Activated B cell treated with CpG ODN at 0.5 μM for 24 hours (primary cell): ENCODE results near the gene BCL3. TPM values are rescaled to one million over a fixed set of nuclear protein-coding genes. Genes with fewer than 3 reads are reported as not detected.

Experiments
- ATAC-seq: fragments of 200-7000 bp; cut with Tn5 transposase; one replicate; pipeline ENCODE4 v1.10.0; 2021; ENCODE audit warnings: low read depth, mild to moderate bottlenecking, moderate library complexity
- CTCF ChIA-PET: fragments of 350-600 bp; sonication (Branson Sonifier 250); formaldehyde crosslinking; loops from one replicate; lab custom pipeline; 2021; ENCODE audit warnings: antibody characterized with exemption; lab: Charles Lee
- POLR2A ChIA-PET: fragments of 350-600 bp; sonication (Branson Sonifier 250); formaldehyde crosslinking; loops from one replicate; lab custom pipeline; 2021; ENCODE audit warnings: antibody characterized with exemption; lab: Charles Lee
- DNase-seq: peaks from one replicate; pipeline ENCODE4 v3.0.0; 2022
- H3K27ac Mint-ChIP-seq: one replicate; pipeline ENCODE4 v1.8.0; 2020; ENCODE audit warnings: mixed read lengths
- H3K27me3 Mint-ChIP-seq: one replicate; pipeline ENCODE4 v1.8.0; 2021; ENCODE audit warnings: mixed read lengths
- H3K36me3 Mint-ChIP-seq: one replicate; pipeline ENCODE4 v1.8.0; 2021; ENCODE audit warnings: low read depth, mixed read lengths
- H3K4me1 Mint-ChIP-seq: one replicate; pipeline ENCODE4 v1.8.0; 2021; ENCODE audit warnings: mixed read lengths
- H3K4me3 Mint-ChIP-seq: one replicate; pipeline ENCODE4 v1.8.0; 2020; ENCODE audit warnings: mild to moderate bottlenecking, mixed read lengths
- H3K9me3 Mint-ChIP-seq: one replicate; pipeline ENCODE4 v1.8.0; 2020; ENCODE audit warnings: mixed read lengths
- intact Hi-C: fragments of 100-400 bp; cut with micrococcal nuclease; formaldehyde crosslinking; loops from one replicate; pipeline ENCODE4 v1.15.1; 2024
- total RNA-seq: library from RNA; stranded (reverse); gene quantifications from 2 replicates; pipeline ENCODE4 v1.2.3, GENCODE V29; 2022
- TF ChIP-seq, protein P1 (sequence below): fragments of 200-600 bp; IDR thresholded peaks from one replicate; pipeline ENCODE4 v1.8.0; 2022; ENCODE audit warnings: antibody characterized with exemption, mild to moderate bottlenecking

BCL3 gene
- total RNA-seq, 1 donor from 2014 or later, result 149 TPM

DNA sequence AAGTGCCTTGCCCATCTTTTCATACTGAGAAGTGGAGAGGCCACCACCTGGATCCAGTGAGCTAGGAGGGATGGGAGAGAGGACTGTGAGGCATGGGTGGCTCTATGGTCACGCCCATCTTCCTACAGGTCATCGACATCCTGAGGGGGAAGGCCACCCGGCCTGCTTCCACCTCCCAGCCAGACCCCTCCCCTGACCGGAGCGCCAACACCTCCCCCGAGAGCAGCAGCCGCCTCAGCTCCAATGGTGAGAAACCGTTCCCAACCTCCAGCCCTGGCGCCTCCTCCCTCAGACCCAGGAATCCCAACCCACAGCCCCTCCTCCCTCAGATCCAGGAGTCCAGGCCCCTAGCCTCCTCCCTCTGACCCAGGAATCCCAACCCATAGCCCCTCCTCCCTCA lies 10.1 kb downstream of the BCL3 start:
- Mint-ChIP-seq H3K9me3 (no peaks in the 10 kb centered on the region), H3K4me1 (peaks cover 41% of the 10 kb centered on the region), H3K27me3 (no peaks in the 10 kb centered on the region), H3K36me3 (peaks cover 58% of the 10 kb centered on the region), H3K4me3 (no peak overlapping the region), H3K27ac (no peak overlapping the region)
- TF ChIP-seq, protein P1, sequence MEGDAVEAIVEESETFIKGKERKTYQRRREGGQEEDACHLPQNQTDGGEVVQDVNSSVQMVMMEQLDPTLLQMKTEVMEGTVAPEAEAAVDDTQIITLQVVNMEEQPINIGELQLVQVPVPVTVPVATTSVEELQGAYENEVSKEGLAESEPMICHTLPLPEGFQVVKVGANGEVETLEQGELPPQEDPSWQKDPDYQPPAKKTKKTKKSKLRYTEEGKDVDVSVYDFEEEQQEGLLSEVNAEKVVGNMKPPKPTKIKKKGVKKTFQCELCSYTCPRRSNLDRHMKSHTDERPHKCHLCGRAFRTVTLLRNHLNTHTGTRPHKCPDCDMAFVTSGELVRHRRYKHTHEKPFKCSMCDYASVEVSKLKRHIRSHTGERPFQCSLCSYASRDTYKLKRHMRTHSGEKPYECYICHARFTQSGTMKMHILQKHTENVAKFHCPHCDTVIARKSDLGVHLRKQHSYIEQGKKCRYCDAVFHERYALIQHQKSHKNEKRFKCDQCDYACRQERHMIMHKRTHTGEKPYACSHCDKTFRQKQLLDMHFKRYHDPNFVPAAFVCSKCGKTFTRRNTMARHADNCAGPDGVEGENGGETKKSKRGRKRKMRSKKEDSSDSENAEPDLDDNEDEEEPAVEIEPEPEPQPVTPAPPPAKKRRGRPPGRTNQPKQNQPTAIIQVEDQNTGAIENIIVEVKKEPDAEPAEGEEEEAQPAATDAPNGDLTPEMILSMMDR, result no peak
- ChIA-PET CTCF (no interaction called here), POLR2A (interaction anchor here (10.5 kb wide), 1 partner anchor 8 kb away, joined by 283 read pairs; no protein-coding TSS in a partner anchor)
- DNase-seq, result no peak
- ATAC-seq, result no peak
- intact Hi-C loops, result loop anchor here (10.0 kb wide), 1 partner anchor 886 kb away; no protein-coding TSS in a partner anchor

DNA sequence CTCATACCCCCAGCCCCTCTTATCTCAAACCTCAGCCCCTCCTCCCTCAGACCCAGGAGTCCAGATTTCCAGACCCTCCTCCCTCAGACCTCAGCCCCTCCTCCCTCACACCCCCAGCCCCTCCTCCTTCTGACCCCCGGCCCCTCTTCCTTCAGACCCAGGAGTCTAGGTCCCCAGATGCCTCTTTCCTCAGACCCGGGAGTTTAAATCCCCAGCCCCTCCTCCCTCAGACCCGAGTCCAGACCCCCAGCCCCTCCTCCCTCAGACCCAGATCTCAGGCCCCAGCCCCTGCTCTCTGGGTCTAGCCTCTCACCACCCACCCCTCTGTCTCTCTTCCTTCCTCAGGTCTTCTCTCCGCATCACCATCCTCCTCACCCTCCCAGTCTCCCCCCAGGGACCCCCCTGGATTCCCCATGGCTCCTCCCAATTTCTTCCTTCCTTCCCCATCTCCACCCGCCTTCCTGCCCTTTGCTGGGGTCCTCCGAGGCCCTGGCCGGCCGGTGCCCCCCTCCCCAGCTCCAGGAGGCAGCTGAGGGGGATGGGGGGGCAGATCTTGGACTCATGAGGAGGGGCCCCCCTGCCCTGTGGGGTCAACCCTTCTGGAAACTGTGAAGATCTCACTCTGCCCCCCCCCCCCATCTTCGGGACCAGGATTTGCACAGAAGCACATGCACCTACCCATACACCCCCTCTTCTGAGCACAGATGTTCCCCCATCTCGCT lies 10.7 kb downstream of the BCL3 start:
- POLR2A ChIA-PET, result interaction anchor here (10.5 kb wide), 1 partner anchor 7 kb away, joined by 283 read pairs; no protein-coding TSS in a partner anchor
- peaks cover 42% of the 10 kb centered on the region for H3K4me1 Mint-ChIP-seq
- intact Hi-C loops, result loop anchor here (10.0 kb wide), 1 partner anchor 886 kb away; no protein-coding TSS in a partner anchor

GRCh38 chr19:44762038-44762437 lies 13.5 kb downstream of the BCL3 start:
- H3K36me3 Mint-ChIP-seq, result peaks cover 35% of the 10 kb centered on the region
- no peak for DNase-seq
- POLR2A ChIA-PET, result interaction anchor here (1.0 to 10.4 kb wide), 3 partner anchors 8 to 38 kb away, joined by 5 to 283 read pairs (median 6); partner anchors contain the start of gene BCL3
- intact Hi-C loops, result no loop called here
- peak overlapping the region; percentile 18 for H3K27ac Mint-ChIP-seq
- H3K9me3 Mint-ChIP-seq, result no peaks in the 10 kb centered on the region
- CTCF ChIA-PET, result interaction anchor here (0.8 to 1.3 kb wide), 2 partner anchors 9 to 38 kb away, joined by 3 to 4 read pairs; no protein-coding TSS in a partner anchor
- no peaks in the 10 kb centered on the region for H3K27me3 Mint-ChIP-seq
- H3K4me1 Mint-ChIP-seq, result peaks cover 24% of the 10 kb centered on the region
- TF ChIP-seq, protein P1, result no peak
- ATAC-seq, result no peak
- no peak overlapping the region for H3K4me3 Mint-ChIP-seq

More for the DNA sequence above, 10.7 kb downstream of the BCL3 start:
- Mint-ChIP-seq H3K9me3 (no peaks in the 10 kb centered on the region), H3K4me3 (no peak overlapping the region), H3K27me3 (no peaks in the 10 kb centered on the region), H3K36me3 (peaks cover 54% of the 10 kb centered on the region), H3K27ac (no peak overlapping the region)
- ATAC-seq (no peak), DNase-seq (no peak)
- TF ChIP-seq, protein P1, result no peak
- CTCF ChIA-PET, result no interaction called here

- no peak for ATAC-seq
- Mint-ChIP-seq H3K4me1 (peaks cover 41% of the 10 kb centered on the region), H3K9me3 (peaks cover 3% of the 10 kb centered on the region), H3K27me3 (no peaks in the 10 kb centered on the region), H3K27ac (no peak overlapping the region), H3K36me3 (peaks cover 7% of the 10 kb centered on the region), H3K4me3 (no peak overlapping the region)
- ChIA-PET POLR2A (interaction anchor here (0.6 to 10.4 kb wide), 3 partner anchors 12 to 460 kb away, joined by 3 to 283 read pairs (median 4); partner anchors contain the start of gene BCL3), CTCF (interaction anchor here (1.9 to 4.7 kb wide), 2 partner anchors 41 to 76 kb away, joined by 5 to 29 read pairs; no protein-coding TSS in a partner anchor)
- DNase-seq, result no peak
- TF ChIP-seq, protein P1, result no peak
- intact Hi-C loops, result no loop called here
These were observed 16.8 kb downstream of the BCL3 start for GRCh38 chr19:44765033-44765948.
